Measurements from ENCODE around the gene KLHL3.

DNA sequence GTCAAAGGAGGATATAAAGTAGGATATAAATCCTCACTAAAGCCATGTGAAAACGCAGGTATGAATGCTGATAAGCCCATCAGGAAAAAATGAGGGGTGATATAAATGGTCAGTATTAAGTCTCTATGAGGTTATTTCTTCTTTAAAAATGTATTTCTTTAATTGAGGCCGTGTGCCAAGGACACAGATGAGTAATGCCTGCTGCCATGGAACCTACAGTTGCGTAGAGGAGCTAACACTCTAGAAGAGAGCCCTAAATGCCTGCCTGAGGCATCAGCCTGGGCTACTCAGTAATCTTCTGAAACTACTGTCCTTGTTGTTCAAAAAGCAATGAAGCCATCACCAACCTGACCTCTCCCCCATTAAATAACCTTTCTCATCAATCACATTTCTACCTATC is 84.9 kb downstream of the KLHL3 start:
- TF ChIP-seq, protein P1, sequence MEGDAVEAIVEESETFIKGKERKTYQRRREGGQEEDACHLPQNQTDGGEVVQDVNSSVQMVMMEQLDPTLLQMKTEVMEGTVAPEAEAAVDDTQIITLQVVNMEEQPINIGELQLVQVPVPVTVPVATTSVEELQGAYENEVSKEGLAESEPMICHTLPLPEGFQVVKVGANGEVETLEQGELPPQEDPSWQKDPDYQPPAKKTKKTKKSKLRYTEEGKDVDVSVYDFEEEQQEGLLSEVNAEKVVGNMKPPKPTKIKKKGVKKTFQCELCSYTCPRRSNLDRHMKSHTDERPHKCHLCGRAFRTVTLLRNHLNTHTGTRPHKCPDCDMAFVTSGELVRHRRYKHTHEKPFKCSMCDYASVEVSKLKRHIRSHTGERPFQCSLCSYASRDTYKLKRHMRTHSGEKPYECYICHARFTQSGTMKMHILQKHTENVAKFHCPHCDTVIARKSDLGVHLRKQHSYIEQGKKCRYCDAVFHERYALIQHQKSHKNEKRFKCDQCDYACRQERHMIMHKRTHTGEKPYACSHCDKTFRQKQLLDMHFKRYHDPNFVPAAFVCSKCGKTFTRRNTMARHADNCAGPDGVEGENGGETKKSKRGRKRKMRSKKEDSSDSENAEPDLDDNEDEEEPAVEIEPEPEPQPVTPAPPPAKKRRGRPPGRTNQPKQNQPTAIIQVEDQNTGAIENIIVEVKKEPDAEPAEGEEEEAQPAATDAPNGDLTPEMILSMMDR (IDR thresholded peaks at IDR 0.05; ENCODE audit: extremely low read depth in 1 of 2, insufficient read depth in 1 of 2, low read depth in 1 of 2, low read length in 2 of 2), result no peak
- no peak for TF ChIP-seq POLR2AphosphoS5 (IDR thresholded peaks at IDR 0.05; ENCODE audit: insufficient read depth, low read depth, low read length)

All from endothelial cell of umbilical vein (primary cell).